HG03064 (cell line): ENCODE data around the gene FMNL2.

Experiments used
- ATAC-seq: cut with Tn5 transposase; IDR thresholded peaks from one replicate; pipeline ENCODE4 v1.9.1; 2021; ENCODE audit warnings: low read depth; ENCODE audit not compliant: unreplicated experiment

FMNL2 gene

GRCh38 chr2:152337511-152337903, 2.5 kb downstream of the FMNL2 start:
- ATAC-seq: no peak

GRCh38 chr2:152339556-152340286, 4.7 kb downstream of the FMNL2 start:
- no peak for ATAC-seq

GRCh38 chr2:152342259-152343046, 7.5 kb downstream of the FMNL2 start:
- ATAC-seq: no peak

GRCh38 chr2:152343426-152343825, 8.5 kb downstream of the FMNL2 start:
- ATAC-seq: no peak

GRCh38 chr2:152344579-152345195, 9.7 kb downstream of the FMNL2 start:
- ATAC-seq: no peak

- no peak for ATAC-seq
Observed at GRCh38 chr2:152347076-152347475, 12.1 kb downstream of the FMNL2 start.

GRCh38 chr2:152348388-152348787, 13.4 kb downstream of the FMNL2 start:
- no peak for ATAC-seq

GRCh38 chr2:152349416-152349815, 14.4 kb downstream of the FMNL2 start:
- ATAC-seq: no peak

- ATAC-seq: no peak
Observed at GRCh38 chr2:152350155-152350679, 15.2 kb downstream of the FMNL2 start.

GRCh38 chr2:152352616-152353015, 17.6 kb downstream of the FMNL2 start:
- no peak for ATAC-seq

- ATAC-seq: no peak
Observed at GRCh38 chr2:152353364-152353763, 18.4 kb downstream of the FMNL2 start.

GRCh38 chr2:152354069-152354755, 19.2 kb downstream of the FMNL2 start:
- no peak for ATAC-seq

GRCh38 chr2:152354909-152355308, 19.9 kb downstream of the FMNL2 start:
- no peak for ATAC-seq

GRCh38 chr2:152355409-152355831, 20.4 kb downstream of the FMNL2 start:
- no peak for ATAC-seq

- ATAC-seq: no peak
Observed at GRCh38 chr2:152359573-152360363, 24.8 kb downstream of the FMNL2 start.

- peak; percentile 56 for ATAC-seq
Observed at GRCh38 chr2:152363936-152364335, 29.0 kb downstream of the FMNL2 start.

GRCh38 chr2:152367547-152368390, 32.8 kb downstream of the FMNL2 start:
- ATAC-seq: no peak

GRCh38 chr2:152369176-152369860, 34.3 kb downstream of the FMNL2 start:
- no peak for ATAC-seq
